ENCODE results near the gene CARD8. TPM values are rescaled to one million over a fixed set of nuclear protein-coding genes. Genes with fewer than 3 reads are reported as not detected.
"Not testable (repeated sequence)": the region's sequence is repeated elsewhere in the genome, so short reads cannot be mapped to it uniquely, and the experiment has no call there.

The CARD8 gene
- total RNA-seq, 1 donor from 2014 or later: 88.2 TPM

DNA sequence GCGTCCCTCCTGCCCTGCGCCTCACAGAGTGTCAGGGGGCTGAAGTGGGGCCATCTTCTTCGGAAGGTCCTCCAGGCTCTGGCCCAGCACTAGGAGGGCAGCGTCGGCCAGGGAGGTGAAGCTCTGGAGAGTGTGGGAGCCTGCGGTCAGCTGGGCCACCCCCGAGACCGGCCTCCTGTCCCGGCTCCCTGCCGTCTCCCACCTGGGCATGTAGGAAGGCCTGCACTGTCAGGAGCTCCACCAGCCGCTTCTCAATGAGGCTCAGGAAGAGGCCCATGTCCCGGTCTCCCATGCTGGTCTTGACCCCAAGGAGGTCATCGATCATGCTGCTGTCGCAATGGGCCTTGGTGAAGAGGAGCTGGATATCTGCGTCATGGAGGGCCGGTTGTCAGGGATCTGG is 42.3 kb upstream of the CARD8 start:
- intact Hi-C loops (cut with DNase I): no loop called here
- ATAC-seq: peak; percentile 8
- no peak for DNase-seq
- Histone ChIP-seq H3K27ac (no peak overlapping the region), H3K36me3 (no peaks in the 10 kb centered on the region), H3K9me3 (no peaks in the 10 kb centered on the region), H3K4me3 (no peak overlapping the region), H3K4me1 (no peaks in the 10 kb centered on the region), H3K27me3 (peaks cover 5% of the 10 kb centered on the region)
- no peak for TF ChIP-seq CTCF (IDR thresholded peaks at IDR 0.05)

- no peaks in the 10 kb centered on the region for H3K36me3 ChIP-seq
- H3K4me3 ChIP-seq: no peak overlapping the region
- DNase-seq (no peak), ATAC-seq (peak; percentile 11)
- no peak for TF ChIP-seq CTCF (IDR thresholded peaks at IDR 0.05)
- H3K27ac ChIP-seq: no peak overlapping the region
- intact Hi-C loops (cut with DNase I): no loop called here
- H3K4me1 ChIP-seq: no peaks in the 10 kb centered on the region
- no peaks in the 10 kb centered on the region for H3K9me3 ChIP-seq
- peaks cover 5% of the 10 kb centered on the region for H3K27me3 ChIP-seq
These were observed 41.4 kb upstream of the CARD8 start for GRCh38 chr19:48296963-48297734.

GRCh38 chr19:48295458-48295857 is 39.7 kb upstream of the CARD8 start:
- DNase-seq (no peak), ATAC-seq (no peak)
- H3K4me3 ChIP-seq: no peak overlapping the region
- no peak for TF ChIP-seq CTCF (IDR thresholded peaks at IDR 0.05)
- H3K9me3 ChIP-seq: no peaks in the 10 kb centered on the region
- no peaks in the 10 kb centered on the region for H3K36me3 ChIP-seq
- intact Hi-C loops (cut with DNase I): no loop called here
- peaks cover 7% of the 10 kb centered on the region for H3K4me1 ChIP-seq
- no peak overlapping the region for H3K27ac ChIP-seq
- H3K27me3 ChIP-seq: peaks cover 5% of the 10 kb centered on the region

GRCh38 chr19:48292798-48293197 is 37.1 kb upstream of the CARD8 start:
- H3K36me3 ChIP-seq: no peaks in the 10 kb centered on the region
- no peak overlapping the region for H3K27ac ChIP-seq
- no peaks in the 10 kb centered on the region for H3K9me3 ChIP-seq
- no peak overlapping the region for H3K4me3 ChIP-seq
- H3K27me3 ChIP-seq: peaks cover 5% of the 10 kb centered on the region
- TF ChIP-seq CTCF (IDR thresholded peaks at IDR 0.05): no peak
- peaks cover 7% of the 10 kb centered on the region for H3K4me1 ChIP-seq
- intact Hi-C loops (cut with DNase I): no loop called here
- ATAC-seq (no peak), DNase-seq (no peak)

GRCh38 chr19:48291489-48291815 is 35.7 kb upstream of the CARD8 start:
- H3K4me1 ChIP-seq; H3K27ac ChIP-seq; ATAC-seq; DNase-seq; intact Hi-C loops (cut with DNase I); H3K27me3 ChIP-seq; H3K4me3 ChIP-seq; H3K9me3 ChIP-seq; H3K36me3 ChIP-seq: not testable (repeated sequence)

- H3K4me1 ChIP-seq: peaks cover 7% of the 10 kb centered on the region
- peaks cover 5% of the 10 kb centered on the region for H3K27me3 ChIP-seq
- H3K36me3 ChIP-seq: no peaks in the 10 kb centered on the region
- TF ChIP-seq CTCF (IDR thresholded peaks at IDR 0.05): peak; percentile 95
- H3K9me3 ChIP-seq: no peaks in the 10 kb centered on the region
- intact Hi-C loops (cut with DNase I): no loop called here
- ATAC-seq (peak; percentile 93), DNase-seq (peak; percentile 87)
- peak overlapping the region; percentile 46 for H3K4me3 ChIP-seq
- H3K27ac ChIP-seq: no peak overlapping the region
These were observed 35.2 kb upstream of the CARD8 start for GRCh38 chr19:48290771-48291488.
